Hematopoietic multipotent progenitor cell treated with erythropoietin and hydrocortisone succinate and interleukin-3 and kit ligand, for 15 days (in vitro differentiated cells): ENCODE results near the gene MAP3K13.

Experiments used
- DNase-seq: peaks from one replicate; pipeline ENCODE4 v3.0.0-alpha.2; 2015; ENCODE audit warnings: low spot score

Gene MAP3K13

DNA sequence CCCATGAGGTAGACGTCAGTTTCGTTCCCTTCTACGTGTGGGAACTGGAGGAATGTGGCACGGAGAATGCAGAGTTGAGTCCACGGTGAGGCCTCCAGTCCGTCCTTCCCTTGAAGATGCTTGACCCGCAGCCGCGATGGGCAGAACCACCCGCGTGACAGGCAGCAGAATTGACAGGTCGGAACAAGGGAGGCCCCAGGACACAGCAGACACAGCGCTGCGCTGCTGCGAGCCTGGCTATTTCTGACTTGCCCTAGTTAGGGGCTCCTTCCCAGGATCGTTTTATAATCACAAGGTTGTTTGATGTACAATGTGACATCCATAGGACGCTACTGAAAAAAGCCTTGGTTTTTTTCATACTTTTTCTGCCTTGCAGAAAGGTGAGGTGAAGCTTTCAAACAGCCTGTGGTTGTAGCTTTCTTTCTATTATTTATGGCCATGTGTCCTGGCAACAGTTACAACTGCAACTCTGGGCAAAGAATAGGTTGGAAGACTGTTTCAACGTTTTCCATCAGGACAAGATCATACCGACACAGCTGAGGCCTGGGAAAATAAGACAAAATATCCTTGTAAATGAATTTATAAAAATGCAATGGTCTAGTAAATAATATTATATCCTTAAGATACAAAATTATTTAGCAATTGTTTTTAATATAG is 145.5 kb downstream of the MAP3K13 start:
- DNase-seq, result no peak

DNA sequence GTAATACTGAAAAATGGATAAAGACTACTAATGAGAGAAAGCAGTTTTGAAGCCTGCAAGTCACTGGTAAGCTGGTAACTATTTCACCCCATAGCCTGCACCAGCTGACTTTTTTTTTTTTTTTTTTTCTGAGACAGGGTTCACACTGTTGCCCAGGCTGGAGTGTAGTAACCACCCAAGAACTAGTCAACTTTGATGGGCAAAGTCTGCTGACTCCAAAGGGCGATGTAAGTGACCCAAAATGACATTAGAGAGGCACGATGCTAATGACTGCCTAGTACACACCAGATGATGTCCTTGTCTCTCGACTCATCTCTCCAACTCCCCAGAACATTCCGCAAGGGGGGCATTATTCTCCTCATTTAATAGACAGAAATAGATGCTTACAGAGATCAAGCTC is 148.8 kb downstream of the MAP3K13 start:
- no peak for DNase-seq

DNA sequence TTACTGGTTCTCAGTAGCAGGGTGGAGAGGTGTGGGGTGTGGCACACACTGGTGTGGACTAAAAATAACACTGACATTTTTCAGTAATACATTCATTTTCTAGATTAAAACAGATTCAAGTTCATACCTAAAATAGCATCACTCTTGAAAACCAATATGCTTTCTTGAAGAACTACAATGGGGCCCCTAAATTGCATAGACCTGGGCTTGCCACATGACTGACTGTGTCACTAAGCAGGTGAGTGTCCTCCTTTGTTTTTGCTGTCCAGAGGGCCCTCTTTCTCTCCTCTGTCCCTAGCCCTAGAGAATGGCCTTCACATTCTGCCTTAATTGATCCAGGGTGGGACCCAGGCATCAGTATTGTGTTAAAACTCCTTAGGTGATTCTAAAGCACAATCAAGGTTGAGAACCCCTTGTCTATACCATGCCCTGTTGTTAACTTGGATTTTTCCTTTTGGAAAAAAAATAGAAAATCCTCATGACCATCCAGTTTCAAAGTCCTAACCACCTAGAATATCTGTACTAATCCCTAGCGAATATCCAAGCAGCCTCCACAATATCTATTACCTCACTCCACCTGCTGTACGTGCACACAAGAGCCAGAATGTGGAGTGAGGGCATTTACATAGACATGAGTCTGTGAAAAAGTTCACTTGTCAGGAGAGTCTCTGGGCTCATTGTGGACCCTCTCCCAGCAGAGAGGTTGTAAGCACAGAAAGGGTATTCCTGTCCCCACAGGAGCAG is 154.6 kb downstream of the MAP3K13 start:
- DNase-seq, result no peak

DNA sequence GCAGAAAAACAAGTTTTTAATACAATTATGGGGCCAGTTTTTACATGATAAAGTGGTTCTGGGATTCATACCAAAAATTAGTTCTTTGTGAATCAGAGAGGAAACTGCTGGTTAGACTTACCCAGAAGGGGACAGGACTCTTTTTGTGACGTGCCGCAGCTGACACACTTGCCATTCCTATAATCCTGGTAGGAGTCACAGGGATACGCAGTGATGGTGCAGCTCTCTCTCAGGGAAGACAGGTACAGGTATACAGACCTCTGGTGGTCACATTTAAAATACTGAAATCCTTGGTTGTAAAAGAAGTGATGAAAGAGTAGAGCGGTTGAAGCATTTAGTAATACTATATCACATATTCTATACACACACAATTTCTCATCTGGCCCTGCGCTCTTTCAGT is 156.1 kb downstream of the MAP3K13 start:
- no peak for DNase-seq

DNA sequence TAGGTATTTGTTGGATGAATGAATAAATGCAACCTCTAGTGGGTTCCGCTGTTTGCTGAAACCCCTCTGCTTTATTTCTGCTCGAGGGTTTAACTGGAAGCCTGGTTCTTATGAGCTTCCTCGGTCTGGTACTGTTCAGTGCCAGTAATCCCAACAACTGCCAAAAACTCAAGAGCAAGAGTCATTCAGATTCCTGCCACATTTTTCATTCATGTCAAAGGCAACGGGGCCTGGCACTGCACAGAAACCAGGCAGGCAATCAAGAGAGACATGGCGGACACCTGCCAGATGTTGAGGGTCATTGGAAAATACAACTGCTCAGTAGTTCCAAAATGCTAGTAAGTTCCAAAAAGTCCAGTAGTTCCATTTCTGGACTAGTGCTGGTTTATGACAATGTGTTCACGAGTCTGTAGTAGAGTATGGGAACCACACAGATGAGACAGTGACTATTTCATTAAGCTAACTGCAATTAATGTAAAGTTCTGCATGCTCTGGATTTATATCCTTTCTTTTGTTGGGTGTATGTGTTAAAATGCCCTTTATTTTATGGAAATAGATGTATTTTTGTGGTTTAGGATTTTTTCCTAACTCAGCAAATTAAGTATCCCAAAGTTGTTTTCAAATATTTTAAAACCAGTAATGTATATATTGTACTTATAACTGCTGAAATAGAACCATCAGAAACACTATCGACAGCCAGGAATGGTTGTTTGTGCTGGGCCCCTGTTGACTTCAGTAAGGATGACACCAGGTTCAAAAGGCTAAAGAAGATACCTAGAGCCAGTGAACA is 158.6 kb downstream of the MAP3K13 start:
- DNase-seq, result no peak

DNA sequence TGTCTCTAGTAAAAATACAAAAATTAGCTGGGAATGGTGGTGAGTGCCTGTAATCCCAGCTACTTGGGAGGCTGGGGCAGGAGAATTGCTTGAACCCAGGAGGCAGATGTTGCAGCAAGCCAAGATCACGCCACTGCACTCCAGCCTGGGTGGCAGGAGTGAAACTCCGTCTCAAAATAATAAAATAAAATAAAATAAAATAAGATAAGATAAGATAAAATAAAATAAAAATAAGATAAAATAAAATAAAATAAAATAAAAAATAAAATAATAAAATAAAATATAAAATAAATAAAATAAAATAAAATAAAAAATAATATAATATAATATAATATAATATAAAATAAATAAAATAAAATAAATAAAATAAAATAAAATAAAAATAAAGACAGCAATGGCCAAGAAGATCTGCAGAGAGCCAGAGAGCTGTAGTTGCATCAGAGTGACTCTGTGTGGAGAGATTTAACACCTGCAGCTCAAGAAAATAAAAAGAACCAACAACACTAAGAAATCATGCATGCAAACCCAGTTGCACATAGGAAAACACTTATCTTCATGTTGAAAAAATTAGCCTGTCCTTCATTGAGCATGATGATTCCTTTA is 163.5 kb downstream of the MAP3K13 start:
- no peak for DNase-seq

DNA sequence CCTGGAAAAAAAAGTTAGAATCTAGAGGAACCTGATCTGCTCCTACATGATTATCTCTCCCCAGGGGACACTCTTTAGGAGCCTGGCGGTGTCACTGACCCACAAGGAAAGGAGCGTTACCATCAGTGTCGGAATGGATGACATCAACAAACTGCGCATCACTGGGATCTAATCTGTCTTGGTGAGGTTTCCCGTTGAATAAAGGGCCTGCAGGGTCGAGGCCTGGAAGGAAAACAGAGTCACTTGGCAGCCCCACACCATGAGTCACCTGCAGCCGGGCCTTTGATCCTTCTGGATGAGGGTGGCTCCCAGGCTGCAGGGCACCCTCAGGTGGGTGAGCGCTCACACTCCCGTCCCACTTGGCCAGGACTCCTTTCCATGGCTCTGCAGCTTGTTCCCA is 164.4 kb downstream of the MAP3K13 start:
- no peak for DNase-seq

DNA sequence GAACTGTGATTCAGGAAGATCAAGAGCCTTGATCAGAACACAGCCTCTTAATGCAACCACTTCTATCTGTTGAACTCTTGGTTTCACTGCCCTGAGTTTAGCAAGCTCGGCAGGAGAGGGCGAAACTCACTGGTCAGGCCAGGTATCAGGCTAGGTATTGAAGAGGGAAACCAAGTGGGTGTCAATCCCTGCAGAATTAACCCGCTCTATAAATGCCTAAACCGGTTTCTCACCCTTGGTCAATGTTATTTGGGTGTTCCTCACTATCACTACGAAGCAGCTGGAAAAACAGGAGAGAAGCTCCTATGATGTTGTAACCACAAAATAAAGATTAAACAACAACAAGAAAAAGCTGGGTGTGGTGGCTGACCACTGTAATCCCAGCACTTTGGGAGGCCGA is 165.6 kb downstream of the MAP3K13 start:
- DNase-seq, result no peak

DNA sequence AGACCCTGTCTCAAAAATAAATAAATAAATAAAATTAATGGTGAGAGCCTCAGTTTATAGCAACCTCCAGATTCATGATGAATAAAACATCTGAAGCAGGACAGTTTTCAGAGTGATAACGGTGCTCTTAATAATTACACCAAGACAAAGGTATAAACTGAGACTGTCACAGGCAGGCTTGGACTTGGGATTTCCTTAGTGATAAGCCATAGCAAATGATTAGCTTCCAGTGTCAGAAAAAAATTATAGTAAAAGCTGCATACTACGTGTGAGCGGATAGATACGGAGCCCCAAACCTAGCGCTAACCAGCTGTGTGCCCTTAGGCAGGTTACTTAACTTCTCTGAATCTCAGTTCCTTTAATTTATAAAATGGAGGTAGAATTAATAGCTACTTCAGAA is 167.9 kb downstream of the MAP3K13 start:
- no peak for DNase-seq

DNA sequence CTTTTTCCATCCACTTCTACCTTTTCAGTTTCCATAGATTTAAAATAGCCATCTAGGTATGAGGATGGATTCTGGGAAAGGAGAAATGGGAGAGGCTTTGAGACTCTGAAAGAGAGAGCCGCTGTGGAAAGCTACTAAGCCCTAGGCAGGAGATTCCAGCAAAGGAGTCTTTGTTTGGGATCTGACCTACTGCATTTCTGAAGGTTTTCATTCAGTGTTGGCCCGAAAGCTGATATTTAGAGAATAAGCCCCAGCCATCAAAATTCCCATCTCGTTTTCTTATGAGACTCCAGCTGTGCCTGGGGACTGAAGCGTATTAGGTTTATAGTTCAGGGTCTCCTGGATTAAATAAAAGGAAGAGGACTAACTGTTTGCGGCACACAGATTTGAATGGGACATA is 170.0 kb downstream of the MAP3K13 start:
- DNase-seq, result no peak

DNA sequence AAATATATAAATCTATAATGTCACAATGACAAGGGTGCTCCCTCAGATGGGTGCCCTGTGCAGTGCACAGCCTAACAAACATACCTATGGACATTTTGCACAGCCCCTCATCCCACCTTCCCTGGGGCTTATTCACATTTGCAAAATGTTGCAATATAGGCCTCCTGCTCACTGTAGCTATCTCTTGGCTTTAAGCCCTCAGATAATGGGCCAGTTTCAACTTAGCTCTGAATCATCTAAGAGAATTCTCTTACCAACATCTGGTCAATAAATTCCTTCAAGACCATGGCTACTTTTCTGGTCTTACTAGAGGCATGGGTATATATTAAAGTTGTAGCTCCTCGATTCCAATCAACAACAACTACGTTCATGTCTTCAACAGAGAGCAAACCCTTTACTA is 171.6 kb downstream of the MAP3K13 start:
- no peak for DNase-seq

DNA sequence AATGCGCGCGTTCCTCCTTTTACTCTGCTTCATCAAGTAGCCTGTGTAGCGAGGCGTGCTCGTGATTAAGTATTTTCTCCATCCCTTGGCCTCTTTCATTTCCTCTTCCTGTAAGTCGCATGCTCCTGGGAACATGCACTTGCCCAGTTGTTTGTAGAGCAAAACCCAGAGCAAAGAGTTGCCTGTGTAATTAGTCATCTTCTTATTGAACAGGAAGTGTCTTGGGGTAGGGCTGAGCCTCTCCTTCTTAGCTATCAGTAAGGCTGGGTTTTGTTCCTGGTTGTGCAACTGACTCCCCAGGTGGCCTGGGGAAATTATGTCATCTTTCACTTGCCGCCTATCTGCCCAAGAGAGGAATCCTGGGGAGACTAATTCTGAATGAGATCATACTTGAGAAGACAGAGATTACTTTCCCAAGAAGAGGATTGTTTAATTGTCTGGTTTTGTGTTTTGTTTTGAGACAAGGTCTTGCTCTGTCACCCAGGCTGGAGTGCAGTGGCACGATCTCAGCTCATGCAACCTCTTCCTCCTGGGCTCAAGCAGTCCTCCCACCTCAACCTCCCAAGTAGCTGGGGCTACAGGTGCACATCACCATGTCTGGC is 174.5 kb downstream of the MAP3K13 start:
- no peak for DNase-seq
